Measurements from ENCODE around the gene NKX2-2.

GRCh38 chr20:21559305-21559704 lies 45.4 kb upstream of the NKX2-2 start:
- TF ChIP-seq POLR2A (IDR thresholded peaks at IDR 0.05; ENCODE audit: low read depth, low read length) (no peak), POLR2AphosphoS5 (IDR thresholded peaks at IDR 0.05; ENCODE audit: low read depth, low read length) (no peak)

All from GM12892 (cell line).